Measurements from ENCODE around the gene JPH2. TPM values are rescaled to one million over a fixed set of nuclear protein-coding genes. Genes with fewer than 3 reads are reported as not detected.
A peak's percentile ranks its signal among the peaks of the same experiment; 100 is the strongest.
"Not testable (repeated sequence)": the region's sequence is repeated elsewhere in the genome, so short reads cannot be mapped to it uniquely, and the experiment has no call there.

Gene JPH2
- total RNA-seq, 6 experiments from 2014 or later: 0.09 to 0.31 (median 0.10) TPM; not detected in 1

- no peaks in the 10 kb centered on the region for H3K27me3 ChIP-seq
- TF ChIP-seq CTCF (IDR thresholded peaks at IDR 0.05) (no peak), POLR2A (IDR thresholded peaks at IDR 0.05) (no peak)
- ATAC-seq: no peak
- no peaks in the 10 kb centered on the region for H3K4me1 ChIP-seq
- H3K27ac ChIP-seq: no peak overlapping the region
- H3K36me3 ChIP-seq: peaks cover 0 to 30% (median 18%) of the 10 kb centered on the region in 4 donors
- no peak overlapping the region for H3K4me3 ChIP-seq
- WGBS (ENCODE audit: insufficient coverage, low coverage, low lambda C conversion rate, missing lambda C conversion rate): 57% methylated on average over 2 of the region's 2 CpGs
- DNase-seq: no peak
- intact Hi-C loops (cut with DNase I): loop anchor here in 1 of 2 donors (5.0 kb wide), 1 partner anchor 82 kb away; no protein-coding TSS in a partner anchor
- no peaks in the 10 kb centered on the region for H3K9me3 ChIP-seq
Observed at GRCh38 chr20:44193801-44194200, 6.8 kb upstream of the JPH2 start.

- H3K4me3 ChIP-seq, H3K9me3 ChIP-seq, H3K27me3 ChIP-seq, H3K27ac ChIP-seq, H3K4me1 ChIP-seq, H3K36me3 ChIP-seq, DNase-seq, ATAC-seq: not testable (repeated sequence)
- intact Hi-C loops (cut with DNase I): loop anchor here in 1 of 2 donors (5.0 kb wide), 1 partner anchor 79 kb away; no protein-coding TSS in a partner anchor
- 77% methylated on average over 4 of the region's 5 CpGs for WGBS (ENCODE audit: insufficient coverage, low coverage, low lambda C conversion rate, missing lambda C conversion rate)
Observed at GRCh38 chr20:44191640-44192039, 4.7 kb upstream of the JPH2 start.

GRCh38 chr20:44190197-44190852 is 3.3 kb upstream of the JPH2 start:
- H3K4me3 ChIP-seq, H3K36me3 ChIP-seq, H3K4me1 ChIP-seq, H3K9me3 ChIP-seq, DNase-seq, H3K27me3 ChIP-seq, H3K27ac ChIP-seq: not testable (repeated sequence)
- ATAC-seq: peak; percentile 75 to 80 (median 78)
- 21% methylated on average over 15 of the region's 15 CpGs for WGBS (ENCODE audit: insufficient coverage, low coverage, low lambda C conversion rate, missing lambda C conversion rate)
- intact Hi-C loops (cut with DNase I): loop anchor here in 1 of 2 donors (5.0 kb wide), 1 partner anchor 78 kb away; no protein-coding TSS in a partner anchor
- peak; percentile 70 to 83 (median 74) for TF ChIP-seq CTCF (IDR thresholded peaks at IDR 0.05)

GRCh38 chr20:44188752-44189151 is 1.8 kb upstream of the JPH2 start:
- H3K27ac ChIP-seq: no peak overlapping the region
- WGBS (ENCODE audit: insufficient coverage, low coverage, low lambda C conversion rate, missing lambda C conversion rate): 60% methylated on average over 6 of the region's 6 CpGs
- intact Hi-C loops (cut with DNase I): loop anchor here in 1 of 2 donors (5.0 kb wide), 1 partner anchor 71 kb away; no protein-coding TSS in a partner anchor

More at GRCh38 chr20:44188752-44189151, 1.8 kb upstream of the JPH2 start:
- no peaks in the 10 kb centered on the region for H3K27me3 ChIP-seq
- no peaks in the 10 kb centered on the region for H3K36me3 ChIP-seq
- H3K9me3 ChIP-seq: no peaks in the 10 kb centered on the region
- DNase-seq: no peak
- H3K4me3 ChIP-seq: no peak overlapping the region
- TF ChIP-seq POLR2A (IDR thresholded peaks at IDR 0.05): no peak
- no peak for TF ChIP-seq CTCF (IDR thresholded peaks at IDR 0.05)
- H3K4me1 ChIP-seq: no peaks in the 10 kb centered on the region
- no peak for ATAC-seq
